Immature natural killer cell (primary cell): Measurements from ENCODE around the gene CACNG5. TPM values are rescaled to one million over a fixed set of nuclear protein-coding genes. Genes with fewer than 3 reads are reported as not detected.

ENCODE experiments used
- DNase-seq, 3 donors: peaks; one replicate each; pipeline ENCODE4 v3.0.0; 2022; ENCODE audit warnings: mixed read lengths in 1 of 3
- H3K27ac Mint-ChIP-seq, 6 donors: one replicate each; pipeline ENCODE4 v1.8.0; 2020; ENCODE audit warnings: mixed read lengths in 6 of 6, mild to moderate bottlenecking in 5 of 6, inconsistent platforms in 4 of 6, moderate library complexity in 3 of 6
- H3K27me3 Mint-ChIP-seq, 3 donors: one replicate each; pipeline ENCODE4 v1.8.0; 2020 to 2021; ENCODE audit warnings: low read depth in 3 of 3, mild to moderate bottlenecking in 3 of 3, mixed read lengths in 3 of 3, moderate library complexity in 3 of 3, inconsistent platforms in 1 of 3
- H3K36me3 Mint-ChIP-seq, 3 donors: one replicate each; pipeline ENCODE4 v1.8.0; 2020; ENCODE audit warnings: mixed read lengths in 3 of 3, inconsistent platforms in 2 of 3, mild to moderate bottlenecking in 2 of 3
- H3K4me1 Mint-ChIP-seq, 2 donors: one replicate each; pipeline ENCODE4 v1.8.0; 2020; ENCODE audit warnings: inconsistent platforms in 2 of 2, mild to moderate bottlenecking in 2 of 2, mixed read lengths in 2 of 2, moderate library complexity in 1 of 2
- H3K4me3 Mint-ChIP-seq, 5 donors: one replicate each; pipeline ENCODE4 v1.8.0; 2020; ENCODE audit warnings: mild to moderate bottlenecking in 5 of 5, mixed read lengths in 5 of 5, inconsistent platforms in 3 of 5, moderate library complexity in 3 of 5
- H3K9me3 Mint-ChIP-seq, 6 donors: one replicate each; pipeline ENCODE4 v1.8.0; 2020; ENCODE audit warnings: mild to moderate bottlenecking in 6 of 6, mixed read lengths in 6 of 6, inconsistent platforms in 4 of 6, moderate library complexity in 3 of 6
- polyA plus RNA-seq, 3 donors: library from polyadenylated mRNA; unstranded; fragments of 300-500 nt; fragmentation: Illumina TruSeq; gene quantifications; one replicate each; pipeline ENCODE4 v1.2.3, GENCODE V29; 2021

CACNG5 gene
- polyA plus RNA-seq, 3 donors from 2014 or later = not detected

GRCh38 chr17:66809408-66809807 is 25.5 kb upstream of the CACNG5 start:
- H3K27ac Mint-ChIP-seq = no peak overlapping the region
- no peak for DNase-seq
- H3K36me3 Mint-ChIP-seq = peaks cover 6 to 7% (median 6%) of the 10 kb centered on the region in 3 donors
- peaks cover 9 to 19% of the 10 kb centered on the region in 2 donors for H3K4me1 Mint-ChIP-seq
- H3K4me3 Mint-ChIP-seq = no peak overlapping the region
- peaks cover 0 to 3% (median 0%) of the 10 kb centered on the region in 6 donors for H3K9me3 Mint-ChIP-seq
- peaks cover 1 to 17% (median 3%) of the 10 kb centered on the region in 3 donors for H3K27me3 Mint-ChIP-seq

GRCh38 chr17:66810951-66811682 is 23.8 kb upstream of the CACNG5 start:
- Mint-ChIP-seq H3K27ac (no peak overlapping the region), H3K9me3 (peaks cover 0 to 3% (median 0%) of the 10 kb centered on the region in 6 donors), H3K4me3 (no peak overlapping the region), H3K27me3 (peaks cover 3 to 17% (median 3%) of the 10 kb centered on the region in 3 donors), H3K36me3 (no peaks in the 10 kb centered on the region), H3K4me1 (peaks cover 9 to 19% of the 10 kb centered on the region in 2 donors)
- DNase-seq = no peak

GRCh38 chr17:66811683-66812054 is 23.2 kb upstream of the CACNG5 start:
- Mint-ChIP-seq H3K4me1 (peaks cover 9 to 19% of the 10 kb centered on the region in 2 donors), H3K27ac (no peak overlapping the region), H3K4me3 (no peak overlapping the region), H3K27me3 (peaks cover 3 to 17% (median 3%) of the 10 kb centered on the region in 3 donors), H3K36me3 (no peaks in the 10 kb centered on the region), H3K9me3 (peaks cover 0 to 3% (median 0%) of the 10 kb centered on the region in 6 donors)
- no peak for DNase-seq

DNA sequence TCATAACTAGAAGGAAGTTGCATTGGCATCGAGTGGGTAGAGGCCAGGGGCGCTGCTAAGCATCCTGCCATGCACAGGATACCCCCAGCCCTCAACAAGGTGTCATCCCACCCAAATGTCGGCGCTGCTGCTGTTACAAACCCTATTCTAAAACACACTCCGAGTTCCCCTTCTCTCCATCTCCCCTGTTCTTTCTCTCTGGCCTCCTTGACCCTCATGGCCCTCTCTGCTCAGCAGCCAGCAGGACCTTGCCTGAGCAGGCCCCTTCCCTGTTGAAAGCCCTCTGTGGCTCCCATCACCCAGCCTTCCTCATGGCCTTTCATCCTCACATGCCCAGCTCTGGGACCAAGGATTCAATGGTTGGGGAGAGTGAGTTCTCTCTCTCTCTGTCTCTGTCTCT is 22.3 kb upstream of the CACNG5 start:
- Mint-ChIP-seq H3K27me3 (peaks cover 6 to 18% (median 8%) of the 10 kb centered on the region in 3 donors), H3K27ac (no peak overlapping the region), H3K4me3 (no peak overlapping the region), H3K36me3 (no peaks in the 10 kb centered on the region), H3K4me1 (peaks cover 8 to 15% of the 10 kb centered on the region in 2 donors), H3K9me3 (peaks cover 0 to 6% (median 3%) of the 10 kb centered on the region in 6 donors)
- no peak for DNase-seq

DNA sequence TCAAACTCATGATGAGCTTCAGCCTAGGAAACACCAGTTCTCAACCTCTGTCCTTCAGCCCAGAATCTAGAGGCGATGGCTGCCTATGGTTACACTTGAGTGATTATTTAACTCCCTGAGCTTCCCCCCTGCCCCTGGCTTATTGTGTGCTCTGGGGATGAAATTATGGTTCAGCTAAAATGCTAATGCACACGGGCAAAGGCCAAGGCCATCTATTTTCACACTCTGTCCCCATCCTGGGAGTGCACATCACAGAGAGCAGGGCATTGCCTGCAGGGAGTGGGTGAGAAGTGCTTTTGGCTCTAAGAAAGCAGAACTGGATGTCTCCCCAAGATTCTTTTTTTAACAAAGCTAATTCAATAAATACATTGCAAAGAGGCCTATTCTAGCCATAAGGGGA is 21.6 kb upstream of the CACNG5 start:
- Mint-ChIP-seq H3K27me3 (peaks cover 6 to 16% (median 8%) of the 10 kb centered on the region in 3 donors), H3K9me3 (peaks cover 0 to 12% (median 4%) of the 10 kb centered on the region in 6 donors), H3K36me3 (no peaks in the 10 kb centered on the region), H3K27ac (no peak overlapping the region), H3K4me3 (no peak overlapping the region), H3K4me1 (peaks cover 1 to 8% of the 10 kb centered on the region in 2 donors)
- DNase-seq = no peak

DNA sequence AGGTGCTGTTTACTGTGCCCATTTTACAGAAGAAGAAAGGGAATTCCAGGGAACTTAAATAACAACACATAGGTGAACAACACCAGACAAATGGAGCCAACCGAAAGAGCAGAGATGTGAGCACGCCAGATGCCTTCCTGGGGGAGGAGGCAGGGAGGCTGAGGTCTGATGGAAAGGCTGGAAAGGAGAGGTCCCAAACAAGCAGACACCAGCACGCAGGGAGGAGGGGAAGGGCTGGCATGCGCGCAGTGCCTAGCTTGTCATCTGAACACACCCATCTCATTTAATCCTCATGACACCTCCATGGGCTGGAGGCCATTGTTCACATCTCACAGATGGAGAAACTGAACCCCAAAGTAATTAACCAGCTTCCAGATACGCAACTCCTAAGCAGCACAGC is 20.9 kb upstream of the CACNG5 start:
- peaks cover 0 to 14% (median 3%) of the 10 kb centered on the region in 6 donors for H3K9me3 Mint-ChIP-seq
- peaks cover 0 to 2% of the 10 kb centered on the region in 2 donors for H3K4me1 Mint-ChIP-seq
- DNase-seq = no peak
- peaks cover 6 to 15% (median 8%) of the 10 kb centered on the region in 3 donors for H3K27me3 Mint-ChIP-seq
- H3K27ac Mint-ChIP-seq = no peak overlapping the region
- H3K36me3 Mint-ChIP-seq = no peaks in the 10 kb centered on the region
- H3K4me3 Mint-ChIP-seq = no peak overlapping the region

DNA sequence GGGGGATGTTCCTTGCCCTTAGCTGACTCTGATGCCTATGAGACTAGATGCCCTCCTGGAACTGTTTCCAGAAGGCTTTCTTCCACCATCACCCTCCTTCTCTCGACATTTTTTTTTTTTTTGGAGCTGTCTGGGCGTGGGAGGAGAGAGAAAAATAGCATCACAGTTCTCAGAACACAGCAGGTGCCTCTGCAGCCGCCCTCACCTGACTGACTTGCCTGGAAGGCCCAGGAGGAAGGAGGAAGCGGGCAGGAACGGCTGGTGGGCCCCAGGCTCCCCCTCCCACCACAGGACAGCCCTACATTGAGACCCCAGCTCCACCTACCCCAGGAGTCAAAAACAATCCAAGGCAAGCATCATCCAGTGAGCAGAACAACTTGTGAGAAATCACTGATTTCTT is 20.3 kb upstream of the CACNG5 start:
- Mint-ChIP-seq H3K27me3 (peaks cover 6 to 14% (median 9%) of the 10 kb centered on the region in 3 donors), H3K4me3 (no peak overlapping the region), H3K27ac (no peak overlapping the region), H3K36me3 (no peaks in the 10 kb centered on the region), H3K4me1 (no peaks in the 10 kb centered on the region), H3K9me3 (peaks cover 0 to 17% (median 3%) of the 10 kb centered on the region in 6 donors)
- DNase-seq = no peak

DNA sequence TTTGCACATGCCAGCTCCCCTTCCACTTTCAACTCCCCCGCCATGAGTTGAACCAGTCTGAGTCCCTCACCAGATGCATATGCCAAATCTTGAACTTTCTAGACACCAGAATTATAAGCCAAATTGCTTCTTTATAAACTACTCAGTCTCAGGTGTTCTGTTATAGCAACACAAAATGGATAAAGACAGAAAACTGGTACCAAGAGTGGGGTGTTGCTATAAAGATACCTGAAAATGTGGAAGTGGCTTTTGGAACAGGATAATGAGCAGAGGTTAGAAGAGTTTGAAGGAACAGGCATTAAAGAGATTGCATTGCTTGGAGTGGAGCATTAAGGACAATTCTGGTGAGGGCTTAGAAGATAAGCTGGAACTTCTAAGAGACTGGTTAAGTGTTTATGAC is 17.2 kb upstream of the CACNG5 start:
- Mint-ChIP-seq H3K36me3 (no peaks in the 10 kb centered on the region), H3K9me3 (peaks cover 0 to 17% (median 3%) of the 10 kb centered on the region in 6 donors), H3K4me3 (no peak overlapping the region), H3K27me3 (peaks cover 8 to 16% (median 10%) of the 10 kb centered on the region in 3 donors), H3K27ac (no peak overlapping the region), H3K4me1 (no peaks in the 10 kb centered on the region)
- no peak for DNase-seq

GRCh38 chr17:66819466-66819865 is 15.5 kb upstream of the CACNG5 start:
- Mint-ChIP-seq H3K4me1 (no peaks in the 10 kb centered on the region), H3K36me3 (no peaks in the 10 kb centered on the region), H3K9me3 (peaks cover 0 to 17% (median 3%) of the 10 kb centered on the region in 6 donors), H3K27ac (no peak overlapping the region), H3K4me3 (no peak overlapping the region), H3K27me3 (peaks cover 7 to 15% (median 10%) of the 10 kb centered on the region in 3 donors)
- no peak for DNase-seq

DNA sequence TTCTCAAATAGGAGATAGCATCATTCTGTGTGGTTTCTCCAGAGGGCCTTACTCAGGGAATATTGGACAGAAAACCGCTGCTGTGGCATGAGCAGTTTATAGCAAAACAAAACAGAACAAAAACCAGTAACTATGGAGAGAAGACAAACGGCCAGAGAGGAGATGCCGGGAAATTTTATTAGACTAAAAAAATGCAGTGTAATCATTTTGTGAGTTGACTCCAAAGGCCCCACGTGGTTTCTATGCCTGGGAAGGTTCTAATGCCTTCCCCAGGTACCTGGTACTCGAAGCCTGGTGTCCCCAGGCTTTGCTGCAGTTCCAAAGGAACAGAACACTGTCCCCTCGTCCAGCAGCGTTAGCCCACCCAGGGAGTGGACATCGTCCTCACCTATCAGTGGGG is 12.9 kb upstream of the CACNG5 start:
- H3K27ac Mint-ChIP-seq = no peak overlapping the region
- peaks cover 0 to 17% (median 3%) of the 10 kb centered on the region in 6 donors for H3K9me3 Mint-ChIP-seq
- H3K27me3 Mint-ChIP-seq = peaks cover 6 to 15% (median 6%) of the 10 kb centered on the region in 3 donors
- H3K4me1 Mint-ChIP-seq = no peaks in the 10 kb centered on the region
- no peaks in the 10 kb centered on the region for H3K36me3 Mint-ChIP-seq
- DNase-seq = no peak
- no peak overlapping the region for H3K4me3 Mint-ChIP-seq

DNA sequence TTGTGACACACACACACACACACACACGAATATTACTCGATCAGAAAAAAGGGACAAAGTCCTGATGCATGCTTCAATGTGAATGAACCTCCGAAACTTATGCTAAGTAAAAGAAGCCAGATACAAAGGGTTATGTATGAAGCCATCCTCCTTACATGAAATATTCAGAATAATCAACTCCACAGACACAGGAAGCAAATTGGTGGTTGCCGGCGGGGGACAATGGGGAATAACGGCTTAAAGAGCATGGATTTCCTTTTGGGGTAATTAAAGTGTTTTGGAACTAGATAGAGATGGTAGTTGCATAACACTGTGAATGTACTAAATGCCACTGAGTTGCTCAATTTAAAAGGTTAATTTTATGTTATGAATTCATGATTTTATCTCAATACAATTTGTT is 8.1 kb upstream of the CACNG5 start:
- Mint-ChIP-seq H3K27ac (no peak overlapping the region), H3K27me3 (peaks cover 8 to 19% (median 12%) of the 10 kb centered on the region in 3 donors), H3K4me3 (no peak overlapping the region), H3K4me1 (no peaks in the 10 kb centered on the region), H3K36me3 (peaks cover 0 to under 1% (median 0%) of the 10 kb centered on the region in 3 donors), H3K9me3 (peaks cover 0 to 4% (median 0%) of the 10 kb centered on the region in 6 donors)
- DNase-seq = no peak

DNA sequence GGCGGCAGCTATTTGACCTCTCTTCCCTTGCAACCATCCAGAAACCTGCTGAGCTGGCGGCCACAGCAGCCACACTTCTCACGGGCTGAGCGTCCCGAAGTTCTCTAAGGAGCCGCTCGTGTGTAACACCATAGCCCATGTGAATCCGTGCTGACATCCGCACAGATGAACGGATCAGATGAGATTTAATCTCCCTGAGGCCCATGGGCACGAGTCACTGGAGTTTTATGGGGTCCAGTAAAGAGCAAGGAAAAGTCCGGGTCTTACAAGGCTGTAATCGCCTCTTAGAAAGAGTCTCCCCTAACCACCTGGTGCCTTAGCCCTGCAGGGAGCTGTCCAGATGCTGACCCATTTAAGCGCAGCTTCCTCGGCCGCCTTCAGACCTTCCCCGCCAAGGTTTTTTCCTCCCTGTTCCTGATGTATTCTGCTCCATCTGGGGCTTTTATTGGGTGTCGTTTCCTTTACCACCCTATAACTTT is 5.5 kb upstream of the CACNG5 start:
- Mint-ChIP-seq H3K4me3 (no peak overlapping the region), H3K36me3 (peaks cover 0 to 4% (median 3%) of the 10 kb centered on the region in 3 donors), H3K4me1 (no peaks in the 10 kb centered on the region), H3K9me3 (peaks cover 0 to 4% (median 0%) of the 10 kb centered on the region in 6 donors), H3K27ac (no peak overlapping the region), H3K27me3 (peaks cover 12 to 30% (median 16%) of the 10 kb centered on the region in 3 donors)
- peak in 2 of 3 donors; percentile 5 to 8 for DNase-seq

DNA sequence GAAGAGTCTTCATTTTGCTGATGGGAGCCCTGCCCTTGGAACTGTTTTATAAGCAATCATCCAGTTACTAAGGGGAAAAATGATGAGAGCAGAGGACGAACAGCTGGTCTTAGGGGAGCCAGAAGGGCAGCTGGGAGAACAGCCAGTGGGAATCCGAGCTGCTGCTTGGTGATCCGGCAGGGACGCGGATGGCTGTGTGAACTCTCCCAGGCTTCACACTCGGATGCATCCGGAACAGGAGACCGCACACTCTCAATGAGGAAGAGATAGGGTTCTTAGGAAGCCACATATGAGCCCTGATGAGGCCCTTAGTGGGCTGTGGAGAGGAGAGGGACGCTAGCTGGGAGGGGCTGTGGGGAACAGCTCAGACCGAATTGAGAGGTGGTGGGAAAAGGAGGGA is 5.0 kb upstream of the CACNG5 start:
- H3K9me3 Mint-ChIP-seq = peaks cover 0 to 4% (median 0%) of the 10 kb centered on the region in 6 donors
- H3K36me3 Mint-ChIP-seq = peaks cover 0 to 4% (median 3%) of the 10 kb centered on the region in 3 donors
- no peak overlapping the region for H3K4me3 Mint-ChIP-seq
- no peak overlapping the region for H3K27ac Mint-ChIP-seq
- peaks cover 0 to 3% of the 10 kb centered on the region in 2 donors for H3K4me1 Mint-ChIP-seq
- H3K27me3 Mint-ChIP-seq = peaks cover 11 to 30% (median 16%) of the 10 kb centered on the region in 3 donors
- DNase-seq = no peak

DNA sequence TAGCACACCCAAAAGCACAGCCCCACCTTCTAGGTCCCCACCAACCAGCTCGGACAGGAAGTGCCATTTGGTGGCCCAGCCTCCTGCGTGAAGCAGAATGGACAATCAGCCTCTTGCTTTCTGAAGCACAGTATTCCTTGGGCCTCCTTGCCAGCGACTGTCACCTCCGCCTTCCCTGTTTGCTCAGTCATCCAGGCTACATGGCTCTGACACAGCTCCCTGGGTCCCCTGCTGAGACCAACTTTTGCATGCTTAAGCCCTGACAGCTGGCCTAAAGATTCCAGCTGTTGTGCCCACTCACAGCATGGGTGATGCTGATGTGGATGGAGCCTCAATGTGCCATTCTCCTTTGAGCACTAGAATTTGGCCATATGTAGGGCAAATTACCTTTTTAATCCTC is 4.5 kb upstream of the CACNG5 start:
- Mint-ChIP-seq H3K4me3 (no peak overlapping the region), H3K4me1 (peaks cover 0 to 3% of the 10 kb centered on the region in 2 donors), H3K27ac (no peak overlapping the region), H3K9me3 (peaks cover 0 to 4% (median 0%) of the 10 kb centered on the region in 6 donors), H3K27me3 (peaks cover 11 to 32% (median 16%) of the 10 kb centered on the region in 3 donors), H3K36me3 (peaks cover 0 to 4% (median 3%) of the 10 kb centered on the region in 3 donors)
- no peak for DNase-seq
